ENCODE measurements around the gene REC114. TPM values are rescaled to one million over a fixed set of nuclear protein-coding genes. Genes with fewer than 3 reads are reported as not detected.

REC114 gene
- total and polyA plus RNA-seq, 2 experiments from 2014 or later, result not detected

- Histone ChIP-seq H3K79me2 (replicated peaks; ENCODE audit: insufficient read depth) (no peaks in the 10 kb centered on the region), H3F3A (replicated peaks; ENCODE audit: low read depth) (no peaks in the 10 kb centered on the region), H3K27ac (ENCODE audit: low read depth) (no peak overlapping the region), H4K20me1 (replicated peaks; ENCODE audit: insufficient read depth) (no peaks in the 10 kb centered on the region), H3K4me1 (ENCODE audit: insufficient read depth) (no peaks in the 10 kb centered on the region), H3K36me3 (ENCODE audit: insufficient read depth) (no peaks in the 10 kb centered on the region), H2AFZ (peak overlapping the region; percentile 44; the same call in 1 of the 2 replicates), H3K9me2 (ENCODE audit: insufficient read depth) (0 out of 2 replicates have a peak, but pooled peaks cover 3% of the 10 kb centered on the region), H3K4me3 (no peak overlapping the region), H3K4me2 (no peak overlapping the region), H3K27me3 (ENCODE audit: insufficient read depth) (no peaks in the 10 kb centered on the region)
- TF ChIP-seq NANOG (IDR thresholded peaks at IDR 0.05; ENCODE audit: borderline replicate concordance), result no peak
- no peak for TF ChIP-seq ZNF462 (CRISPR knock-in tag; IDR thresholded peaks at IDR 0.05)
- TF ChIP-seq STAT1 (IDR thresholded peaks at IDR 0.05; ENCODE audit: unreplicated experiment), result no peak
- TF ChIP-seq ZNF114 (CRISPR knock-in tag; IDR thresholded peaks at IDR 0.05), result no peak
- no peak for TF ChIP-seq EZH2 (IDR thresholded peaks at IDR 0.05; ENCODE audit: low read depth, unreplicated experiment)
- TF ChIP-seq REST (IDR thresholded peaks at IDR 0.05; ENCODE audit: unreplicated experiment), result no peak
- no peak for TF ChIP-seq EZH2phosphoT487 (IDR thresholded peaks at IDR 0.05; ENCODE audit: unreplicated experiment)
- TF ChIP-seq CTCF (conservative IDR thresholded peaks at IDR 0.05; ENCODE audit: low read depth in 2 of 2), result no peak
- TF ChIP-seq ETS1 (IDR thresholded peaks at IDR 0.05), result no peak
- TF ChIP-seq ZNF331 (CRISPR knock-in tag; IDR thresholded peaks at IDR 0.05; ENCODE audit: low read depth), result no peak
- no peak for TF ChIP-seq JUNB (IDR thresholded peaks at IDR 0.05; ENCODE audit: unreplicated experiment)
- ATAC-seq (no peak), DNase-seq (ENCODE audit: low spot score) (no peak)
- no peak overlapping the region for H3K4me3 Mint-ChIP-seq
- no peaks in the 10 kb centered on the region for H3K27me3 Mint-ChIP-seq (ENCODE audit: insufficient read depth, low read depth, poor library complexity)
- no peaks in the 10 kb centered on the region for H3K36me3 Mint-ChIP-seq (ENCODE audit: low read depth)
- no peak overlapping the region for H3K27ac Mint-ChIP-seq
- no peaks in the 10 kb centered on the region; the same call in 2 of the 3 replicates for H3K9me3 Mint-ChIP-seq
- peaks cover 3% of the 10 kb centered on the region; the same call in 2 of the 3 replicates for H3K4me1 Mint-ChIP-seq
These were observed 18.5 kb upstream of the REC114 start for GRCh38 chr15:73424506-73424905.
